ENCODE results near the gene STX8. TPM values are rescaled to one million over a fixed set of nuclear protein-coding genes. Genes with fewer than 3 reads are reported as not detected.
A peak's percentile ranks its signal among the peaks of the same experiment; 100 is the strongest.

Gene STX8
- total RNA-seq, 1 donor from 2014 or later: 58.4 TPM

GRCh38 chr17:9367156-9367555 lies 208.5 kb downstream of the STX8 start:
- TF ChIP-seq CTCF (IDR thresholded peaks at IDR 0.05; ENCODE audit: insufficient read depth, low read length, severe bottlenecking): no peak
- DNase-seq (ENCODE audit: low read depth): no peak
- Histone ChIP-seq H3K4me3 (ENCODE audit: low read depth, low read length) (no peak overlapping the region), H3K27me3 (ENCODE audit: control insufficient read depth, insufficient read depth, low read length) (no peaks in the 10 kb centered on the region), H3K36me3 (ENCODE audit: control insufficient read depth, insufficient read depth, low read length) (no peaks in the 10 kb centered on the region)
- no peak for FAIRE-seq

GRCh38 chr17:9364837-9365430 lies 210.7 kb downstream of the STX8 start:
- Histone ChIP-seq H3K27me3 (ENCODE audit: control insufficient read depth, insufficient read depth, low read length) (no peaks in the 10 kb centered on the region), H3K36me3 (ENCODE audit: control insufficient read depth, insufficient read depth, low read length) (no peaks in the 10 kb centered on the region), H3K4me3 (ENCODE audit: low read depth, low read length) (no peak overlapping the region)
- FAIRE-seq (no peak), DNase-seq (ENCODE audit: low read depth) (no peak)
- no peak for TF ChIP-seq CTCF (IDR thresholded peaks at IDR 0.05; ENCODE audit: insufficient read depth, low read length, severe bottlenecking)

DNA sequence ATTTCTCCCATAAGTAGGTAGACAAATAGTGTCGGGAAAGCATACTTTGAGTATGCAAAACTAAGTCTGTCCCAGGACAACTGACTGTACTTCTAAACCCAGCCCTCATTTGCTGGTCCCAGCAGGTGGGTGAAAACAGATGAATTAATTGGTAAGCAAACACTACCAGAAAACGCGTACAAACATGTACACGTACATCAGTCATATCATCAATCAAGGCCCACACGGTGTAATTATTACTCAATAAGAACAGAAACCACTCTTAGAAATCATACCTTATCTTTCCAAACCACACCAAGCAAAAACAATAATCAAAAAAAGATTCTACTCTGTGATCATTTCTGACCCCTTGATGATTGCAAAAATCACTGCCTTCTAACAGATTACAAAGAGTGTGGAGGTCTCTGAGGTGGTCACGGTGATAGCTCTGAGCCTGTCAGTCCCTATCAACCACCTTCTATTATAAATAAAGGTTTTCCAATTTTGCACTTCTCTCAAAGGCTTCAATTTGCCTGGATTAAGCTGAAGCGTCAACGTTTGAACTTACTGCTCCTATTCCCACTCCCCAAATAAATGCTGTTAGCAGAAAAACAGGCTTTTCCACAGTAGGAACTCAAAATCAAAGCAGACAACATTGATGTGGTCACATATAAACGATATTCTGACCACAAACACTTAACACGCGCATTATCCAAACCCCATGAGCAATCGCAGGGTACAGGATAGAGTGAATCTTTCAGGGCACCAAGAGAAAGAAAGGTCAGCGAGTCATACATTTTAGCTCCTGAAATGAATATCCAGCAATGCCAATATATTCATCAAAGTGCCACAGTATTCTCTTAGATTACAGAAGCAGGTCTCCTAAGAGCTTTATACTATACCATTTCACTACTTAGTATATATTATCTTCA lies 211.9 kb downstream of the STX8 start:
- TF ChIP-seq CTCF (IDR thresholded peaks at IDR 0.05; ENCODE audit: insufficient read depth, low read length, severe bottlenecking): no peak
- no peaks in the 10 kb centered on the region for H3K27me3 ChIP-seq (ENCODE audit: control insufficient read depth, insufficient read depth, low read length)
- DNase-seq (ENCODE audit: low read depth) (peak; percentile 84), FAIRE-seq (no peak)
- no peak overlapping the region for H3K4me3 ChIP-seq (ENCODE audit: low read depth, low read length)
- no peaks in the 10 kb centered on the region for H3K36me3 ChIP-seq (ENCODE audit: control insufficient read depth, insufficient read depth, low read length)

DNA sequence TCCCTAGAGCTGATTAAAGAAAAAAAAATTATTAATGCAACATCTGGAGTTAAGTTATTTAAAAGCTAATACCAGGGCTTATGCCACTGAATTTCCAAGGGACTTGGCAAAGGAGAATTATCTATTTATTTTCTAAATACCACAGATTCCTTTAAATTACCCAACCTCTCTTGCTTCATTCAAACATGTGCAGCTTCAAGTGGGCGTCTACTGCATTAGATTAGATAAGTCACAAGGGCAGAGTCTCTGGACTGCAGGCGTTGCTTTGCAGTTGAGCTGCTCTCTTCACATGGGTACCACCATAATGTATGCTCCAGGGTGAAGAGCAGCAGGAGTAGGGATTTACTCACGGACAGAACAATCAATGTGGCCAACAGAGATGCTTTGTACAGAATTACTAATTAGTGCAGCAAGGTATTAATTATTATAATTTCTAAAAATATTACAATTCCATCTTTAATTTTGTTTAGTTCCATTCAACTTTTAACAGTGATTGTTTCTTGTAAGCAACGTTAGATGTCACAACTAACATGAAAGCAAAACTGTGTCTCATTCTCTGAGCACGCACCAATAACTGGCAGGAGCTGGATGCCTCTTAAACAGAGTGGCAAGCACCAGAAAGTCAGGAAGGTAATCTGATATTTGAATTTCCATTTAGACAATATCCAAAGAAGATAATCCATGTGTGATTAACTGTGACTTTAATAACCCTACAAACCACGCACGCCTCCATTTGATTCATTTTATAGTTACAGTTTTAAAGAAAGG lies 214.2 kb downstream of the STX8 start:
- no peak for TF ChIP-seq CTCF (IDR thresholded peaks at IDR 0.05; ENCODE audit: insufficient read depth, low read length, severe bottlenecking)
- DNase-seq (ENCODE audit: low read depth) (peak; percentile 70), FAIRE-seq (no peak)
- no peaks in the 10 kb centered on the region for H3K27me3 ChIP-seq (ENCODE audit: control insufficient read depth, insufficient read depth, low read length)
- H3K36me3 ChIP-seq (ENCODE audit: control insufficient read depth, insufficient read depth, low read length): no peaks in the 10 kb centered on the region
- no peak overlapping the region for H3K4me3 ChIP-seq (ENCODE audit: low read depth, low read length)

DNA sequence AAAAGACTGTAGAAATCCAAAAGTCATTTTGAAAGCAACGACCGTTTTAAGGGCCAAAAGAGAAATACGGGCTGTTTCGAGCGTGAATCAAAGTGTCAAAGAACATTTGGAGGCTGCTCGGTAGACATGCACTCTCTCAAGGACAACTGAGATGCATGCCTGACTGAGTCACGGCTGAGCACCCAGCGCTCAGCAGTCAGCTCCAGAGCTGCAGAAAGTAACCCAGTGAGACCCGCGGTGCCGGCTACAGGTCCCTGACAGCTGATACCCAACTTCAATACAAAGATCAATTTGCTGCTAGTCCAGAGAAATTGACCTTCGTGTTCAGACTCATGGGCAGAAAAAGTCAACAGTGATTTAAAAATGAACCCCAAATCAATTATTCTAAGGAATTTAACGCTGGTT lies 214.9 kb downstream of the STX8 start:
- no peaks in the 10 kb centered on the region for H3K36me3 ChIP-seq (ENCODE audit: control insufficient read depth, insufficient read depth, low read length)
- no peak for TF ChIP-seq CTCF (IDR thresholded peaks at IDR 0.05; ENCODE audit: insufficient read depth, low read length, severe bottlenecking)
- FAIRE-seq (no peak), DNase-seq (ENCODE audit: low read depth) (peak; percentile 55)
- no peaks in the 10 kb centered on the region for H3K27me3 ChIP-seq (ENCODE audit: control insufficient read depth, insufficient read depth, low read length)
- no peak overlapping the region for H3K4me3 ChIP-seq (ENCODE audit: low read depth, low read length)

Measured in bronchial epithelial cell (primary cell).